Stimulated activated CD4-positive, alpha-beta T cell treated with anti-CD3 and anti-CD28 coated beads, Interleukin-2, amount 100 ng/mL, for 24 hours (primary cell): ENCODE measurements around the gene TEX52.
"Not testable (repeated sequence)": the region's sequence is repeated elsewhere in the genome, so short reads cannot be mapped to it uniquely, and the experiment has no call there.

ENCODE experiments used
- DNase-seq, 2 donors: peaks; one replicate each; pipeline ENCODE4 v3.0.0-alpha.2; 2020

Gene TEX52

GRCh38 chr12:2863402-2863801 is 6.6 kb upstream of the TEX52 start:
- DNase-seq = not testable (repeated sequence)

- DNase-seq = no peak
These were observed 6.0 kb upstream of the TEX52 start for GRCh38 chr12:2862876-2863275.

- DNase-seq = no peak
These were observed 3.3 kb upstream of the TEX52 start for GRCh38 chr12:2860170-2860569.

- no peak for DNase-seq
These were observed 2.1 kb upstream of the TEX52 start for GRCh38 chr12:2858944-2859421.

- DNase-seq = no peak
These were observed 1.5 kb upstream of the TEX52 start for GRCh38 chr12:2858334-2858733.

GRCh38 chr12:2857576-2857975 is 737 bp upstream of the TEX52 start:
- DNase-seq = no peak

- DNase-seq = no peak
These were observed 788 bp downstream of the TEX52 start for GRCh38 chr12:2856051-2856450.

GRCh38 chr12:2855546-2855945 is 1.3 kb downstream of the TEX52 start:
- DNase-seq = no peak

GRCh38 chr12:2854669-2855453 is 2.0 kb downstream of the TEX52 start:
- DNase-seq = no peak

- DNase-seq = peak; percentile 60 to 71
These were observed 3.2 kb downstream of the TEX52 start for GRCh38 chr12:2853626-2854025.

- DNase-seq = no peak
These were observed 4.9 kb downstream of the TEX52 start for GRCh38 chr12:2851931-2852330.

GRCh38 chr12:2845280-2845679 is 11.6 kb downstream of the TEX52 start:
- no peak for DNase-seq

- no peak for DNase-seq
These were observed 12.1 kb downstream of the TEX52 start for GRCh38 chr12:2844786-2845185.

GRCh38 chr12:2842948-2843347 is 13.9 kb downstream of the TEX52 start:
- DNase-seq = no peak

GRCh38 chr12:2841056-2841650 is 15.7 kb downstream of the TEX52 start:
- no peak for DNase-seq

GRCh38 chr12:2836574-2836973 is 20.3 kb downstream of the TEX52 start:
- DNase-seq = no peak

GRCh38 chr12:2835691-2836403 is 21.0 kb downstream of the TEX52 start:
- DNase-seq = no peak

GRCh38 chr12:2834581-2835491 is 22.0 kb downstream of the TEX52 start, which contains the start of gene NRIP2:
Gene NRIP2, minus strand, starts transcription at chr12:2835035. Its CDS starts 52 bp downstream, at chr12:2834983.
- DNase-seq = no peak

- no peak for DNase-seq
These were observed 23.0 kb downstream of the TEX52 start for GRCh38 chr12:2833810-2834209.

GRCh38 chr12:2833327-2833726 is 23.5 kb downstream of the TEX52 start:
- DNase-seq = no peak

GRCh38 chr12:2832550-2833127 is 24.2 kb downstream of the TEX52 start:
- no peak for DNase-seq

GRCh38 chr12:2829275-2829674 is 27.6 kb downstream of the TEX52 start:
- no peak for DNase-seq
